Activated T-cell treated with anti-CD3 and anti-CD28 coated beads, Interleukin-2, amount 50 U/mL, for 72 hours (primary cell): ENCODE results near the gene CTRB2. TPM values are rescaled to one million over a fixed set of nuclear protein-coding genes. Genes with fewer than 3 reads are reported as not detected.

Experiments
- ATAC-seq, 2 donors: fragments of 150-1000 bp; cut with Tn5 transposase; replicated peaks in 1 of 2; 2 replicates each; pipeline ENCODE4 v1.10.0; 2021; ENCODE audit warnings: moderate library complexity in 2 of 2, mild to moderate bottlenecking in 1 of 2
- DNase-seq, 2 donors: peaks; one replicate each; pipeline ENCODE4 v3.0.0; 2021 to 2022; ENCODE audit warnings: mixed read lengths in 1 of 2
- H3K27ac Mint-ChIP-seq: one replicate; pipeline ENCODE4 v1.8.0; 2022; ENCODE audit warnings: mild to moderate bottlenecking, moderate library complexity, mixed read lengths
- H3K27me3 Mint-ChIP-seq: one replicate; pipeline ENCODE4 v1.8.0; 2022; ENCODE audit warnings: low read depth, mixed read lengths
- H3K36me3 Mint-ChIP-seq, 2 donors: one replicate each; pipeline ENCODE4 v1.8.0; 2022; ENCODE audit warnings: mixed read lengths in 2 of 2, mild to moderate bottlenecking in 1 of 2; ENCODE audit not compliant: insufficient read depth in 2 of 2
- H3K4me1 Mint-ChIP-seq: one replicate; pipeline ENCODE4 v1.8.0; 2022; ENCODE audit warnings: low read depth, mixed read lengths
- H3K4me3 Mint-ChIP-seq, 2 donors: one replicate each; pipeline ENCODE4 v1.8.0; 2022; ENCODE audit warnings: mild to moderate bottlenecking in 2 of 2, mixed read lengths in 2 of 2, moderate library complexity in 2 of 2
- H3K9me3 Mint-ChIP-seq, 2 donors: one replicate each; pipeline ENCODE4 v1.8.0; 2022; ENCODE audit warnings: mixed read lengths in 2 of 2
- total RNA-seq, 2 donors: library from RNA; stranded (reverse); gene quantifications; one replicate each; pipeline ENCODE4 v1.2.3, GENCODE V29; 2022

Gene CTRB2
- total RNA-seq, 2 donors from 2014 or later = not detected

GRCh38 chr16:75198135-75198600, 8.8 kb downstream of the CTRB2 start:
- DNase-seq (no peak), ATAC-seq (no peak)
- Mint-ChIP-seq H3K4me1 (peaks cover 16% of the 10 kb centered on the region), H3K4me3 (no peak overlapping the region), H3K27me3 (peaks cover 45% of the 10 kb centered on the region), H3K27ac (no peak overlapping the region), H3K9me3 (no peaks in the 10 kb centered on the region), H3K36me3 (no peaks in the 10 kb centered on the region)

- DNase-seq (no peak), ATAC-seq (no peak)
- Mint-ChIP-seq H3K27ac (no peak overlapping the region), H3K4me3 (no peak overlapping the region), H3K36me3 (no peaks in the 10 kb centered on the region), H3K27me3 (peaks cover 45% of the 10 kb centered on the region), H3K9me3 (no peaks in the 10 kb centered on the region), H3K4me1 (peaks cover 16% of the 10 kb centered on the region)
These were observed 9.3 kb downstream of the CTRB2 start for GRCh38 chr16:75197522-75198134.

- ATAC-seq = no peak
These were observed 10.1 kb downstream of the CTRB2 start for GRCh38 chr16:75196836-75197235.

GRCh38 chr16:75195811-75196790, 10.9 kb downstream of the CTRB2 start:
- Mint-ChIP-seq H3K4me1 (peaks cover 12% of the 10 kb centered on the region), H3K27me3 (peaks cover 42% of the 10 kb centered on the region), H3K36me3 (no peaks in the 10 kb centered on the region), H3K9me3 (no peaks in the 10 kb centered on the region), H3K27ac (no peak overlapping the region), H3K4me3 (no peak overlapping the region)
- DNase-seq = no peak
- ATAC-seq = no peak

More at GRCh38 chr16:75196836-75197235, 10.1 kb downstream of the CTRB2 start:
- no peak for DNase-seq
- H3K4me3 Mint-ChIP-seq = no peak overlapping the region
- H3K27me3 Mint-ChIP-seq = peaks cover 45% of the 10 kb centered on the region
- peaks cover 16% of the 10 kb centered on the region for H3K4me1 Mint-ChIP-seq
- no peaks in the 10 kb centered on the region for H3K9me3 Mint-ChIP-seq
- H3K27ac Mint-ChIP-seq = no peak overlapping the region
- no peaks in the 10 kb centered on the region for H3K36me3 Mint-ChIP-seq

- H3K36me3 Mint-ChIP-seq = no peaks in the 10 kb centered on the region
- no peaks in the 10 kb centered on the region for H3K9me3 Mint-ChIP-seq
- ATAC-seq = no peak
- no peak for DNase-seq
- no peaks in the 10 kb centered on the region for H3K4me1 Mint-ChIP-seq
- peaks cover 29% of the 10 kb centered on the region for H3K27me3 Mint-ChIP-seq
- H3K27ac Mint-ChIP-seq = no peak overlapping the region
- H3K4me3 Mint-ChIP-seq = no peak overlapping the region
These were observed 13.1 kb downstream of the CTRB2 start for GRCh38 chr16:75193730-75194444.

GRCh38 chr16:75193265-75193650, 13.7 kb downstream of the CTRB2 start:
- H3K4me1 Mint-ChIP-seq = no peaks in the 10 kb centered on the region
- H3K27ac Mint-ChIP-seq = no peak overlapping the region
- H3K27me3 Mint-ChIP-seq = peaks cover 26% of the 10 kb centered on the region
- ATAC-seq (no peak), DNase-seq (no peak)
- no peaks in the 10 kb centered on the region for H3K9me3 Mint-ChIP-seq
- H3K4me3 Mint-ChIP-seq = no peak overlapping the region
- no peaks in the 10 kb centered on the region for H3K36me3 Mint-ChIP-seq

- Mint-ChIP-seq H3K4me1 (no peaks in the 10 kb centered on the region), H3K36me3 (peaks cover 0 to under 1% of the 10 kb centered on the region in 2 donors), H3K4me3 (no peak overlapping the region), H3K27ac (no peak overlapping the region), H3K9me3 (no peaks in the 10 kb centered on the region), H3K27me3 (peaks cover 20% of the 10 kb centered on the region)
- no peak for ATAC-seq
- DNase-seq = no peak
These were observed 14.2 kb downstream of the CTRB2 start for GRCh38 chr16:75192606-75193264.

GRCh38 chr16:75189638-75190245, 17.2 kb downstream of the CTRB2 start:
- Mint-ChIP-seq H3K4me3 (no peak overlapping the region), H3K9me3 (peaks cover 0 to 2% of the 10 kb centered on the region in 2 donors), H3K36me3 (peaks cover 0 to 2% of the 10 kb centered on the region in 2 donors), H3K27ac (no peak overlapping the region), H3K27me3 (no peaks in the 10 kb centered on the region), H3K4me1 (no peaks in the 10 kb centered on the region)
- no peak for DNase-seq
- ATAC-seq = no peak

- Mint-ChIP-seq H3K4me1 (no peaks in the 10 kb centered on the region), H3K36me3 (peaks cover 0 to 2% of the 10 kb centered on the region in 2 donors), H3K27me3 (no peaks in the 10 kb centered on the region), H3K9me3 (peaks cover 0 to 2% of the 10 kb centered on the region in 2 donors), H3K4me3 (no peak overlapping the region), H3K27ac (no peak overlapping the region)
- no peak for ATAC-seq
- DNase-seq = no peak
These were observed 18.0 kb downstream of the CTRB2 start for GRCh38 chr16:75188832-75189477.

GRCh38 chr16:75181630-75182029, 25.3 kb downstream of the CTRB2 start:
- Mint-ChIP-seq H3K9me3 (peaks cover 8 to 11% of the 10 kb centered on the region in 2 donors), H3K36me3 (peaks cover 7 to 10% of the 10 kb centered on the region in 2 donors), H3K4me3 (no peak overlapping the region), H3K27me3 (peaks cover 6% of the 10 kb centered on the region), H3K4me1 (no peaks in the 10 kb centered on the region), H3K27ac (no peak overlapping the region)
- no peak for DNase-seq
- ATAC-seq = no peak

GRCh38 chr16:75179208-75179607, 27.8 kb downstream of the CTRB2 start:
- peak overlapping the region; percentile 9 for H3K27ac Mint-ChIP-seq
- no peak overlapping the region for H3K4me3 Mint-ChIP-seq
- H3K4me1 Mint-ChIP-seq = no peaks in the 10 kb centered on the region
- ATAC-seq = no peak
- H3K27me3 Mint-ChIP-seq = peaks cover 6% of the 10 kb centered on the region
- peaks cover 13 to 14% of the 10 kb centered on the region in 2 donors for H3K36me3 Mint-ChIP-seq
- DNase-seq = no peak
- peaks cover 16 to 17% of the 10 kb centered on the region in 2 donors for H3K9me3 Mint-ChIP-seq

- Mint-ChIP-seq H3K4me3 (no peak overlapping the region), H3K4me1 (no peaks in the 10 kb centered on the region), H3K27me3 (peaks cover 6% of the 10 kb centered on the region), H3K27ac (no peak overlapping the region), H3K9me3 (peaks cover 32% of the 10 kb centered on the region in 2 donors), H3K36me3 (peaks cover 31% of the 10 kb centered on the region in 2 donors)
- DNase-seq (no peak), ATAC-seq (no peak)
These were observed 30.0 kb downstream of the CTRB2 start for GRCh38 chr16:75176926-75177325.
